GM12878 (cell line): ENCODE measurements around the gene SNX17. TPM values are rescaled to one million over a fixed set of nuclear protein-coding genes. Genes with fewer than 3 reads are reported as not detected.
A peak's percentile ranks its signal among the peaks of the same experiment; 100 is the strongest.

Experiments
- ATAC-seq: fragments of 200-7000 bp; cut with Tn5 transposase; 3 replicates; pipeline ENCODE4 v1.9.1; 2020; ENCODE audit warnings: mild to moderate bottlenecking, moderate library complexity
- BruUV-seq: library from RNA; stranded (reverse); fragments of 400-500 nt; replicated peaks from 2 replicates; lab custom pipeline; 2021; lab: Mats Ljungman, UMichigan
- CTCF ChIA-PET: fragments of 300-600 bp; sonication (Branson Sonifier 250); formaldehyde crosslinking; extraction: SDS; loops from one replicate; lab custom pipeline; 2021; ENCODE audit warnings: inconsistent platforms; lab: Yijun Ruan, JAX
- POLR2A ChIA-PET: fragments of 350-600 bp; formaldehyde crosslinking; extraction: SDS; loops from one replicate; lab custom pipeline; 2021; ENCODE audit warnings: inconsistent platforms; lab: Charles Lee
- RAD21 ChIA-PET: fragments of 300-600 bp; sonication (Branson Sonifier 250); formaldehyde crosslinking; loops from one replicate; lab custom pipeline; 2023; ENCODE audit warnings: antibody characterized with exemption; ENCODE audit not compliant: unreplicated experiment; lab: Charles Lee
- SMC1A ChIA-PET: fragments of 300-600 bp; sonication (Branson Sonifier 250); formaldehyde crosslinking; loops from one replicate; lab custom pipeline; 2023; ENCODE audit not compliant: unreplicated experiment, uncharacterized antibody; lab: Charles Lee
- DNase-seq: peaks from one replicate; pipeline ENCODE4 v3.0.0-alpha.2; 2011; ENCODE audit warnings: low read depth, low spot score
- FAIRE-seq: peaks from 3 replicates; lab custom pipeline; 2011; peaks lifted over from hg19 to GRCh38; lab: Jason Lieb, UNC
- H2AFZ ChIP-seq: 2 replicates; pipeline ENCODE4 v1.6.0; 2011; ENCODE audit warnings: low read depth, low read length, control low read depth; ENCODE audit not compliant: control insufficient read depth
- H3K27ac ChIP-seq: 2 replicates; pipeline ENCODE4 v1.5.1; 2011; ENCODE audit warnings: control low read depth; ENCODE audit not compliant: control insufficient read depth, insufficient read depth
- H3K27me3 ChIP-seq, 2 experiments: replicated peaks in 1 of 2; 2 replicates each; pipeline versions ENCODE4 v1.6.0 to v1.6.1; 2011; ENCODE audit warnings: low read length in 1 of 2; ENCODE audit not compliant: control insufficient read depth in 2 of 2, insufficient read depth in 2 of 2
- H3K36me3 ChIP-seq, 2 experiments: 2 replicates each; pipeline ENCODE4 v1.5.1; 2011; ENCODE audit warnings: low read length in 1 of 2; ENCODE audit not compliant: control insufficient read depth in 2 of 2, insufficient read depth in 2 of 2
- H3K4me1 ChIP-seq: 2 replicates; pipeline ENCODE4 v1.6.1; 2011; ENCODE audit warnings: mild to moderate bottlenecking, low read length, moderate library complexity, mixed read lengths; ENCODE audit not compliant: control insufficient read depth, insufficient read depth
- H3K4me2 ChIP-seq: 2 replicates; pipeline ENCODE4 v1.6.0; 2011; ENCODE audit warnings: control low read depth; ENCODE audit not compliant: control insufficient read depth, insufficient read depth
- H3K4me3 ChIP-seq: fragments of 200-600 bp; sonication (generic); 2 replicates; pipeline ENCODE4 v1.5.1; 2016
- H3K79me2 ChIP-seq: 2 replicates; pipeline ENCODE4 v1.6.0; 2011; ENCODE audit warnings: low read length; ENCODE audit not compliant: control insufficient read depth, insufficient read depth
- H3K9ac ChIP-seq: 2 replicates; pipeline ENCODE4 v1.8.0; 2011; ENCODE audit warnings: low read length, control low read depth, mixed read lengths; ENCODE audit not compliant: control insufficient read depth, insufficient read depth
- H3K9me3 ChIP-seq: replicated peaks from 3 replicates; pipeline ENCODE4 v1.5.1; 2011; ENCODE audit warnings: mild to moderate bottlenecking, low read length; ENCODE audit not compliant: control insufficient read depth, insufficient read depth
- H4K20me1 ChIP-seq: 2 replicates; pipeline ENCODE4 v1.6.0; 2011; ENCODE audit not compliant: control insufficient read depth, insufficient read depth
- BMI1 ChIP-seq: fragments of 450-650 bp; IDR thresholded peaks from 2 replicates; pipeline ENCODE4 v1.6.1; 2016; ENCODE audit warnings: mild to moderate bottlenecking, moderate library complexity, borderline replicate concordance
- CBX5 ChIP-seq: sonication (generic); IDR thresholded peaks from 2 replicates; pipeline ENCODE4 v1.6.1; 2016; ENCODE audit warnings: low read depth, moderate library complexity, mild to moderate bottlenecking, inconsistent platforms
- CHD2 ChIP-seq: IDR thresholded peaks from 2 replicates; pipeline ENCODE4 v1.6.1; 2011; ENCODE audit warnings: low read depth, low read length, improper control_type of control experiment, borderline replicate concordance
- EED ChIP-seq: sonication (generic); IDR thresholded peaks from 2 replicates; pipeline ENCODE4 v1.6.1; 2016; ENCODE audit warnings: antibody characterized with exemption, low read depth
- EGR1 ChIP-seq, 2 experiments: IDR thresholded peaks; 1 replicate in 1 of 2; 2 replicates in 1 of 2; pipeline ENCODE4 v1.6.1; 2011 to 2012; ENCODE audit warnings: low read depth in 2 of 2, low read length in 2 of 2, borderline replicate concordance in 1 of 2, mild to moderate bottlenecking in 1 of 2, moderate library complexity in 1 of 2
- GABPA ChIP-seq: IDR thresholded peaks from 2 replicates; pipeline ENCODE4 v1.6.1; 2014; ENCODE audit warnings: antibody characterized with exemption, low read depth, mild to moderate bottlenecking, inconsistent platforms
- HCFC1 ChIP-seq: fragments of 150-350 bp; IDR thresholded peaks from 2 replicates; pipeline ENCODE4 v1.6.1; 2014; ENCODE audit warnings: low read length
- KAT2A ChIP-seq: conservative IDR thresholded peaks from 2 replicates; pipeline ENCODE4 v1.6.1; 2011; ENCODE audit warnings: low read depth, low read length; ENCODE audit not compliant: control insufficient read depth
- NFYB ChIP-seq: IDR thresholded peaks from 2 replicates; pipeline ENCODE4 v1.6.1; 2011; ENCODE audit warnings: low read depth, mild to moderate bottlenecking, low read length, improper control_type of control experiment, moderate library complexity; ENCODE audit not compliant: insufficient read depth
- NR2F1 ChIP-seq: fragments of 450-650 bp; conservative IDR thresholded peaks from 2 replicates; pipeline ENCODE4 v1.6.1; 2017; ENCODE audit warnings: mild to moderate bottlenecking
- NRF1 ChIP-seq: conservative IDR thresholded peaks from 2 replicates; pipeline ENCODE4 v1.6.1; 2011; ENCODE audit warnings: mild to moderate bottlenecking, low read depth, low read length, improper control_type of control experiment
- PAX8 ChIP-seq: fragments of 450-650 bp; IDR thresholded peaks from 2 replicates; pipeline ENCODE4 v1.6.1; 2017; ENCODE audit warnings: mild to moderate bottlenecking, moderate library complexity
- RAD21 ChIP-seq: IDR thresholded peaks from 2 replicates; pipeline ENCODE4 v1.6.1; 2011; ENCODE audit warnings: mild to moderate bottlenecking, low read depth, low read length, moderate library complexity; ENCODE audit not compliant: insufficient read depth
- SIN3A ChIP-seq: IDR thresholded peaks from 2 replicates; pipeline ENCODE4 v1.6.1; 2012; ENCODE audit warnings: low read depth, low read length, improper control_type of control experiment
- SREBF2 ChIP-seq: IDR thresholded peaks from 2 replicates; pipeline ENCODE4 v1.6.1; 2012; ENCODE audit warnings: mild to moderate bottlenecking, low read length
- ZNF207 ChIP-seq: fragments of 450-650 bp; IDR thresholded peaks from 2 replicates; pipeline ENCODE4 v1.6.1; 2014; ENCODE audit warnings: antibody characterized with exemption, mild to moderate bottlenecking, borderline replicate concordance
- ZNF622 ChIP-seq: fragments of 450-650 bp; IDR thresholded peaks from 2 replicates; pipeline ENCODE4 v1.6.1; 2017; ENCODE audit warnings: mild to moderate bottlenecking, inconsistent platforms
- WGBS: methylation state at CpG from one replicate; pipeline ENCODE4 v1.1.6; 2016; ENCODE audit warnings: low lambda C conversion rate; ENCODE audit not compliant: insufficient replicate concordance, insufficient coverage; ENCODE audit errors: missing lambda C conversion rate; 5-methylcytosine and 5-hydroxymethylcytosine counted together
- in situ Hi-C: fragments of 300-500 bp; cut with MboI; formaldehyde crosslinking; loops from 9 replicates; pipeline ENCODE4 v1.14.3; 2018; ENCODE audit warnings: mixed read lengths
- intact Hi-C: fragments of 100-400 bp; cut with micrococcal nuclease; formaldehyde crosslinking; loops from one replicate; pipeline ENCODE4 v1.14.2; 2022; ENCODE audit not compliant: unreplicated experiment
- polyA plus RNA-seq, 11 experiments: library from polyadenylated mRNA; depleted of rRNA in 4 of 11; unstranded in 6 of 11; stranded (reverse) in 5 of 11; fragments of >200 nt; fragmentation: Nextera tagmentation in 4 of 11; fragmentation: Illumina TruSeq in 1 of 11; extraction: Ambion mirVana in 4 of 11; extraction: Trizol in 1 of 11; gene quantifications; 1 replicate in 1 of 11; 2 replicates in 10 of 11; pipeline versions ENCODE4 v1.2.1 to v1.2.3, GENCODE V29; 2011 to 2016; ENCODE audit warnings: inconsistent platforms in 2 of 11, missing spikeins in 2 of 11, low read depth in 1 of 11
- total RNA-seq, 4 experiments: library from RNA; depleted of rRNA in 3 of 4; stranded (reverse); fragments of >200 nt in 3 of 4; fragmentation: Illumina TruSeq in 1 of 4; extraction: Trizol in 1 of 4; gene quantifications; 2 replicates each; pipeline versions ENCODE4 v1.2.1 to v1.2.3, GENCODE V29; 2013 to 2021
- TF ChIP-seq, protein P1 (sequence below): IDR thresholded peaks from 2 replicates; pipeline ENCODE4 v1.6.1; 2011; ENCODE audit warnings: low read depth, mild to moderate bottlenecking, low read length, moderate library complexity, borderline replicate concordance; ENCODE audit errors: extremely low read depth
- TF ChIP-seq, protein P2 (sequence below), 3 experiments: IDR thresholded peaks in 2 of 3; conservative IDR thresholded peaks in 1 of 3; 2 replicates each; pipeline ENCODE4 v1.5.1; 2011; ENCODE audit warnings: low read depth in 3 of 3, low read length in 3 of 3, mild to moderate bottlenecking in 3 of 3, control low read depth in 2 of 3, moderate library complexity in 2 of 3, inconsistent platforms in 1 of 3, mixed read lengths in 1 of 3; ENCODE audit not compliant: control insufficient read depth in 2 of 3, insufficient read depth in 1 of 3; ENCODE audit errors: extremely low read depth in 1 of 3
- TF ChIP-seq, protein P3 (sequence below): fragments of 450-650 bp; IDR thresholded peaks from 2 replicates; pipeline ENCODE4 v1.6.1; 2016; ENCODE audit warnings: mild to moderate bottlenecking

Gene SNX17
- total and polyA plus RNA-seq, 10 of the 15 experiments (the other 5 are each of a cell fraction or from before 2014, with no cell fraction given): 6.5 to 116 (median 84.4) TPM

DNA sequence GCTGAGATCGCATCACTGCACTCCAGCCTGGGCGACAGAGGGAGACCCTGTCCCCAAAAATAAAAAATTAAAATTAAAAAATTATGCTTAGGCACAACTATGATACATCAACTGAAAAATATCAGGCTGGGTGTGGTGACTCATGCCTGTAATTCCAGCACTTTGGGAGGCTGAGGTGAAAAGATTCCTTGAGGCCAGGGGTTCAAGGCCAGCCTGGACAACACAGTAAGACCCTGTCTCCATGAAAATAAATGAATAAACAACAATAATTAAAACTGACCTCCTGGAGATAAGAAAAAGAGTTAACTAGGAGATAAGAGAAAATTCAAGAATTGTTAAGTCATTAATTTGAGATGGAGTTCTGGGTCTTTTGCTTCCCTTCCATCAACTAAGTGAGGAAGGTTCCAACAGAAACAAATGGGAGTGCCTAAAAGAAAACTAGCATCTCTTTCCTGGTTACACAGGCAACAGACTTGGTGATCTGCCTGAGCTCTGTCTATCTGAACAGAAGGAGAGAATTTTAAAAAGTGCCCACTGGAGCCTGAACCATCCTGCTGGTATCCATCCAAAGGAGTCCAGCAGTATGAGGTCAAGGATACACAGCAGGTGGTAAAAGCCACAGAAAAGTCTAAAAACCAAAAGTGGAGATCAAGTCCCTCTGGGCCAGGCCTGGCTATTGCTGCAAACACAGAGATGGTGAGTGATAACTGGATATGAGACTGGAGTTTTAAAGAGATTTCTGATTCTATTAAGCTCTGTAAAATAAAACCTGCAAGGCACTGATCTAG is 30.1 kb downstream of the SNX17 start:
- Histone ChIP-seq H3K4me2 (no peak overlapping the region), H3K4me1 (no peaks in the 10 kb centered on the region), H3K9ac (no peak overlapping the region), H3K79me2 (peaks cover 87% of the 10 kb centered on the region), H3K36me3 (peaks cover 0 to 3% of the 10 kb centered on the region in 2 experiments; a peak in 1 of 4 replicates), H3K27ac (no peak overlapping the region), H4K20me1 (no peaks in the 10 kb centered on the region), H2AFZ (no peak overlapping the region), H3K9me3 (no peaks in the 10 kb centered on the region; the same call in 2 of the 3 replicates), H3K27me3 (no peaks in the 10 kb centered on the region), H3K4me3 (no peak overlapping the region)
- POLR2A ChIA-PET: interaction anchor here (1.6 kb wide), 1 partner anchor 9 kb away, joined by 6 read pairs; the partner anchor contains the start of gene PPM1G
- 100% methylated on average over 2 of the region's 2 CpGs for WGBS
- SMC1A ChIA-PET: interaction anchor here (1.2 kb wide), 1 partner anchor 31 kb away, joined by 3 read pairs; no protein-coding TSS in a partner anchor
- ATAC-seq (peak; percentile 50), FAIRE-seq (no peak), DNase-seq (no peak)
- TF ChIP-seq NFYB (no peak), CHD2 (no peak), ZNF207 (no peak), EED (no peak), GABPA (no peak), HCFC1 (no peak), SREBF2 (no peak), EGR1 (IDR thresholded peaks at IDR 0.05; ENCODE audit: borderline replicate concordance in 1 of 2, low read depth in 2 of 2, low read length in 2 of 2) (no peak), NR2F1 (no peak), PAX8 (no peak), RAD21 (no peak), SIN3A (no peak), CBX5 (no peak), NRF1 (no peak), BMI1 (no peak), ZNF622 (no peak), KAT2A (no peak)
- TF ChIP-seq, protein P1, sequence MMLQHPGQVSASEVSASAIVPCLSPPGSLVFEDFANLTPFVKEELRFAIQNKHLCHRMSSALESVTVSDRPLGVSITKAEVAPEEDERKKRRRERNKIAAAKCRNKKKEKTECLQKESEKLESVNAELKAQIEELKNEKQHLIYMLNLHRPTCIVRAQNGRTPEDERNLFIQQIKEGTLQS: no peak
- TF ChIP-seq, protein P2, sequence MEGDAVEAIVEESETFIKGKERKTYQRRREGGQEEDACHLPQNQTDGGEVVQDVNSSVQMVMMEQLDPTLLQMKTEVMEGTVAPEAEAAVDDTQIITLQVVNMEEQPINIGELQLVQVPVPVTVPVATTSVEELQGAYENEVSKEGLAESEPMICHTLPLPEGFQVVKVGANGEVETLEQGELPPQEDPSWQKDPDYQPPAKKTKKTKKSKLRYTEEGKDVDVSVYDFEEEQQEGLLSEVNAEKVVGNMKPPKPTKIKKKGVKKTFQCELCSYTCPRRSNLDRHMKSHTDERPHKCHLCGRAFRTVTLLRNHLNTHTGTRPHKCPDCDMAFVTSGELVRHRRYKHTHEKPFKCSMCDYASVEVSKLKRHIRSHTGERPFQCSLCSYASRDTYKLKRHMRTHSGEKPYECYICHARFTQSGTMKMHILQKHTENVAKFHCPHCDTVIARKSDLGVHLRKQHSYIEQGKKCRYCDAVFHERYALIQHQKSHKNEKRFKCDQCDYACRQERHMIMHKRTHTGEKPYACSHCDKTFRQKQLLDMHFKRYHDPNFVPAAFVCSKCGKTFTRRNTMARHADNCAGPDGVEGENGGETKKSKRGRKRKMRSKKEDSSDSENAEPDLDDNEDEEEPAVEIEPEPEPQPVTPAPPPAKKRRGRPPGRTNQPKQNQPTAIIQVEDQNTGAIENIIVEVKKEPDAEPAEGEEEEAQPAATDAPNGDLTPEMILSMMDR (IDR thresholded peaks at IDR 0.05 in 2 of 3, conservative IDR thresholded peaks at IDR 0.05 in 1 of 3; ENCODE audit: control insufficient read depth in 2 of 3, extremely low read depth in 1 of 3, insufficient read depth in 1 of 3, low read depth in 3 of 3, low read length in 3 of 3): no peak
- TF ChIP-seq, protein P3, sequence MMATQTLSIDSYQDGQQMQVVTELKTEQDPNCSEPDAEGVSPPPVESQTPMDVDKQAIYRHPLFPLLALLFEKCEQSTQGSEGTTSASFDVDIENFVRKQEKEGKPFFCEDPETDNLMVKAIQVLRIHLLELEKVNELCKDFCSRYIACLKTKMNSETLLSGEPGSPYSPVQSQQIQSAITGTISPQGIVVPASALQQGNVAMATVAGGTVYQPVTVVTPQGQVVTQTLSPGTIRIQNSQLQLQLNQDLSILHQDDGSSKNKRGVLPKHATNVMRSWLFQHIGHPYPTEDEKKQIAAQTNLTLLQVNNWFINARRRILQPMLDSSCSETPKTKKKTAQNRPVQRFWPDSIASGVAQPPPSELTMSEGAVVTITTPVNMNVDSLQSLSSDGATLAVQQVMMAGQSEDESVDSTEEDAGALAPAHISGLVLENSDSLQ: no peak
- CTCF ChIA-PET: interaction anchor here (1.5 kb wide), 1 partner anchor 9 kb away, joined by 4 read pairs; the partner anchor contains the start of gene PPM1G
- in situ Hi-C loops: no loop called here
- RAD21 ChIA-PET: interaction anchor here (1.5 kb wide), 1 partner anchor 20 kb away, joined by 4 read pairs; the partner anchor contains the start of gene ZNF513
- no TSS peak for BruUV-seq
- intact Hi-C loops: loop anchor here (10.0 kb wide), 2 partner anchors 184 to 284 kb away; partner anchors contain the start of gene ZNF512
